Subcutaneous abdominal adipose tissue (tissue), 5 donors: Measurements from ENCODE around the gene OXGR1.

Experiments used
- H3K27ac ChIP-seq: one replicate; pipeline ENCODE4 v1.7.0; 2013; ENCODE audit warnings: low read depth, mild to moderate bottlenecking, inconsistent platforms, low read length, moderate library complexity
- H3K27me3 ChIP-seq, 5 donors: one replicate each; pipeline ENCODE4 v1.7.0; 2013; ENCODE audit warnings: low read length in 5 of 5, inconsistent platforms in 1 of 5; ENCODE audit not compliant: control insufficient read depth in 5 of 5, insufficient read depth in 4 of 5
- H3K36me3 ChIP-seq, 5 donors: one replicate each; pipeline ENCODE4 v1.7.0; 2013; ENCODE audit warnings: low read length in 5 of 5; ENCODE audit not compliant: control insufficient read depth in 5 of 5, insufficient read depth in 5 of 5
- H3K4me1 ChIP-seq, 5 donors: one replicate each; pipeline ENCODE4 v1.7.0; 2013; ENCODE audit warnings: low read length in 5 of 5, mild to moderate bottlenecking in 3 of 5, moderate library complexity in 1 of 5; ENCODE audit not compliant: control insufficient read depth in 5 of 5, insufficient read depth in 5 of 5
- H3K4me3 ChIP-seq, 5 donors: one replicate each; pipeline ENCODE4 v1.7.0; 2013; ENCODE audit warnings: low read length in 5 of 5, low read depth in 1 of 5
- H3K9ac ChIP-seq, 5 donors: one replicate each; pipeline ENCODE4 v1.7.0; 2013; ENCODE audit warnings: low read length in 5 of 5, mild to moderate bottlenecking in 4 of 5, moderate library complexity in 3 of 5
- H3K9me3 ChIP-seq, 5 donors: one replicate each; pipeline ENCODE4 v1.7.0; 2013; ENCODE audit warnings: low read length in 5 of 5; ENCODE audit not compliant: control insufficient read depth in 5 of 5
- donor health status: healthy.
- donor health status: healthy.
- donor health status: healthy.
- donor health status: healthy.
- donor health status: healthy.

Gene OXGR1

GRCh38 chr13:97005625-97006262, 11.5 kb upstream of the OXGR1 start:
- no peaks in the 10 kb centered on the region for H3K9me3 ChIP-seq
- no peak overlapping the region for H3K4me3 ChIP-seq

GRCh38 chr13:97004886-97005285, 10.6 kb upstream of the OXGR1 start:
- no peak overlapping the region for H3K27ac ChIP-seq
- H3K4me3 ChIP-seq, result no peak overlapping the region
- no peak overlapping the region for H3K9ac ChIP-seq
- H3K4me1 ChIP-seq, result peaks cover 0 to 9% (median 0%) of the 10 kb centered on the region in 5 donors
- no peaks in the 10 kb centered on the region for H3K36me3 ChIP-seq
- H3K27me3 ChIP-seq, result no peaks in the 10 kb centered on the region
- H3K9me3 ChIP-seq, result no peaks in the 10 kb centered on the region

More at GRCh38 chr13:97005625-97006262, 11.5 kb upstream of the OXGR1 start:
- Histone ChIP-seq H3K27ac (no peak overlapping the region), H3K9ac (no peak overlapping the region), H3K4me1 (peaks cover 0 to 9% (median 0%) of the 10 kb centered on the region in 5 donors), H3K27me3 (no peaks in the 10 kb centered on the region), H3K36me3 (no peaks in the 10 kb centered on the region)

GRCh38 chr13:97004096-97004876, 10.0 kb upstream of the OXGR1 start:
- Histone ChIP-seq H3K9me3 (no peaks in the 10 kb centered on the region), H3K27ac (no peak overlapping the region), H3K4me3 (no peak overlapping the region), H3K36me3 (no peaks in the 10 kb centered on the region), H3K9ac (no peak overlapping the region), H3K27me3 (no peaks in the 10 kb centered on the region), H3K4me1 (peaks cover 0 to 9% (median 0%) of the 10 kb centered on the region in 5 donors)

- H3K4me3 ChIP-seq, result no peak overlapping the region
- H3K4me1 ChIP-seq, result peaks cover 0 to 9% (median 0%) of the 10 kb centered on the region in 5 donors
- H3K36me3 ChIP-seq, result no peaks in the 10 kb centered on the region
- no peak overlapping the region for H3K27ac ChIP-seq
- H3K27me3 ChIP-seq, result peaks cover 0 to 2% (median 0%) of the 10 kb centered on the region in 5 donors
- no peaks in the 10 kb centered on the region for H3K9me3 ChIP-seq
- H3K9ac ChIP-seq, result no peak overlapping the region
These were observed 8.8 kb upstream of the OXGR1 start for GRCh38 chr13:97003071-97003470.

GRCh38 chr13:97002581-97002980, 8.3 kb upstream of the OXGR1 start:
- H3K27me3 ChIP-seq, result peaks cover 0 to 2% (median 0%) of the 10 kb centered on the region in 5 donors
- H3K9ac ChIP-seq, result no peak overlapping the region
- no peak overlapping the region for H3K4me3 ChIP-seq

GRCh38 chr13:97001636-97002035, 7.4 kb upstream of the OXGR1 start:
- Histone ChIP-seq H3K36me3 (no peaks in the 10 kb centered on the region), H3K27me3 (peaks cover 0 to 2% (median 0%) of the 10 kb centered on the region in 5 donors), H3K9ac (no peak overlapping the region), H3K4me1 (peaks cover 0 to 9% (median 0%) of the 10 kb centered on the region in 5 donors), H3K27ac (no peak overlapping the region), H3K9me3 (no peaks in the 10 kb centered on the region), H3K4me3 (no peak overlapping the region)

More at GRCh38 chr13:97002581-97002980, 8.3 kb upstream of the OXGR1 start:
- Histone ChIP-seq H3K9me3 (no peaks in the 10 kb centered on the region), H3K36me3 (no peaks in the 10 kb centered on the region), H3K4me1 (peaks cover 0 to 9% (median 0%) of the 10 kb centered on the region in 5 donors), H3K27ac (no peak overlapping the region)

GRCh38 chr13:97000295-97000925, 6.1 kb upstream of the OXGR1 start:
- H3K27me3 ChIP-seq, result peaks cover 0 to 5% (median 3%) of the 10 kb centered on the region in 5 donors
- H3K9ac ChIP-seq, result no peak overlapping the region
- H3K4me1 ChIP-seq, result peaks cover 0 to 9% (median 0%) of the 10 kb centered on the region in 5 donors
- H3K36me3 ChIP-seq, result no peaks in the 10 kb centered on the region
- no peaks in the 10 kb centered on the region for H3K9me3 ChIP-seq
- no peak overlapping the region for H3K4me3 ChIP-seq
- H3K27ac ChIP-seq, result no peak overlapping the region

- Histone ChIP-seq H3K36me3 (no peaks in the 10 kb centered on the region), H3K27me3 (peaks cover 0 to 16% (median 12%) of the 10 kb centered on the region in 5 donors), H3K4me1 (peaks cover 0 to 10% (median 7%) of the 10 kb centered on the region in 5 donors), H3K9ac (no peak overlapping the region), H3K9me3 (no peaks in the 10 kb centered on the region), H3K27ac (no peak overlapping the region), H3K4me3 (no peak overlapping the region)
These were observed 4.8 kb upstream of the OXGR1 start for GRCh38 chr13:96999091-96999490.

GRCh38 chr13:96998051-96998450, 3.8 kb upstream of the OXGR1 start:
- H3K36me3 ChIP-seq, result no peaks in the 10 kb centered on the region
- no peak overlapping the region for H3K4me3 ChIP-seq
- H3K27me3 ChIP-seq, result peaks cover 0 to 21% (median 16%) of the 10 kb centered on the region in 5 donors
- no peak overlapping the region for H3K27ac ChIP-seq
- no peak overlapping the region for H3K9ac ChIP-seq
- H3K4me1 ChIP-seq, result peaks cover 0 to 15% (median 12%) of the 10 kb centered on the region in 5 donors
- no peaks in the 10 kb centered on the region for H3K9me3 ChIP-seq

- Histone ChIP-seq H3K27ac (no peak overlapping the region), H3K27me3 (peaks cover 0 to 21% (median 16%) of the 10 kb centered on the region in 5 donors), H3K9ac (no peak overlapping the region), H3K36me3 (no peaks in the 10 kb centered on the region), H3K9me3 (no peaks in the 10 kb centered on the region), H3K4me1 (peaks cover 0 to 15% (median 12%) of the 10 kb centered on the region in 5 donors), H3K4me3 (no peak overlapping the region)
These were observed 2.6 kb upstream of the OXGR1 start for GRCh38 chr13:96996886-96997285.
